Endometrium (tissue), 2 donors: ENCODE measurements around the gene HNRNPUL1.
"Not testable (repeated sequence)": the region's sequence is repeated elsewhere in the genome, so short reads cannot be mapped to it uniquely, and the experiment has no call there.

Source experiments
- FAIRE-seq: peaks from 2 replicates; lab custom pipeline; 2012; peaks lifted over from hg19 to GRCh38; lab: Jason Lieb, UNC
- donor health status: control.
- donor health status: control.

HNRNPUL1 gene

DNA sequence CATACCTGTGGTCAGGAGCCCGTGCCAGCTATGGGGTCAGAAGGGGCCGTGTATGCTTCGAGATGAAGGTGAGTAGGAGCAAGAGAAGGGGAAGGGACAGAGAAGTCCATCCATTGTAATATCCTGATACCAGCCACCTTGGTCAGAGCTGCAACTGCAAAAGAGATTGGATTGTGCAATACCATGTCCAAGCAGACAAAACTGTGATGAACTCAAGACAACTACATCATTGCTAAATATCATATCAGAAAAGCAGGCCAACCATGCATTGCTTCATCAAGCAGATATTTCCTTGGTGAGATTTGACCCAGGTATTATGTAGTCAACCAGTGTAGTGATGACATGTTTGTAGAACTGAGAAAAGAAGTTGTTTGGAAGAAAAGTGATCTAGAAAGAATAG is 12.1 kb downstream of the HNRNPUL1 start:
- no peak for FAIRE-seq

DNA sequence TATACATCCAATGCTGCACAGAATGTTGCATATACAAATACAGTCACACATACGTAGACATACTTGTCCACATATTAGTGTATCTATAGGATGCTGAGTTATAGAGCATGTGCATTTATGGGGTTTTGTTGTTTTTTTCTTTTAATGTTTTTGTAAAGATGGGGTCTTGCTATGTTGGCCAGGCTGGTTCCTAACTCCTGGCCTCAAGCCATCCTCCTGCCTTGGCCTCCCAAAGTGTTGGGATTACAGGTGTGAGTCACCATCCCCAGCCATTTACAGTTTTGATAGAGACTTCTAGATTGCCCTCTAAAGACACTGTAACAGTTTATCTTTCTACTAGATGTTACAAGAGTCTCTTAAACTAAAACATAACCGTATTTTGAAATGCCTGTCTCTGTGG is 14.3 kb downstream of the HNRNPUL1 start:
- no peak for FAIRE-seq

DNA sequence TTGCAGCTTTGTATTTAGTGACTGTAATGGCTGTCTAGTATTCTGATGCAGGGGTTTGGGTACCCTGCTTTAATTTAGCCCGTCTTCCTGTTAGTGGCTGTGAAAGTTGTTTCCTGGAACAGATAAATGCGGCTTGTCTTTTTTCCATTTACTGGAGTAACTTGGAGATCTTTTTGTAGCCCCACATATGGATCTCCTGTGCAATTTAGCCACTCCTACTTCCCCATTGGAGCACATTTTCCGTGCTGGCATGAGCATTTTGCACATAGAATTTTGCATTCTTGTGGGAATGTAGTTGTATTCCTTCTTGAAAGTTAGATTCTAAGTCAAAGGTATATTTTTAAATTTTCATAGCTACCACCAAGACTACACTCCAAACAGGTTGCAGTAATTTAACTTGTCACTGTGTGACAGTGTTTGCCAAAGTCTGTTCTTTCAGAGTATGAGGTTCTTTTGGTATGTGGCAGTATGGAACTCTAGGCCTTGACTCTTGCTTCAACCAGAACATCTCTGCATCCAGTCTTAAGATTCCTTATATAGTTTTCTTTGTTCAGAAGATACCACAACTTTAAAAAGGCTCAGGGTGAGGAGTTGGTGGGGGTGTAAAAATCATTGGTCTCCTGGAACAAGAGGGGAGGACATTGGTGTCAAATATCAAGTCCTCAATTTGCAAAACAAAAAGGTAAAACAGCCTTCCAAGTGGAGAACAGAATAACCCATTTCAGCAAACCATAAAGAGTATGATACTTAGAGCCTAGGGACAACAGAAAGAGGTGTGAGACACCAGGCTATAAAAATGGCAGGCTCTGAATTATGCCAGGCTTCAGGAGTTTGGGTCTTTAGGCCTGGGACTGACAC is 24.7 kb downstream of the HNRNPUL1 start:
- no peak for FAIRE-seq

DNA sequence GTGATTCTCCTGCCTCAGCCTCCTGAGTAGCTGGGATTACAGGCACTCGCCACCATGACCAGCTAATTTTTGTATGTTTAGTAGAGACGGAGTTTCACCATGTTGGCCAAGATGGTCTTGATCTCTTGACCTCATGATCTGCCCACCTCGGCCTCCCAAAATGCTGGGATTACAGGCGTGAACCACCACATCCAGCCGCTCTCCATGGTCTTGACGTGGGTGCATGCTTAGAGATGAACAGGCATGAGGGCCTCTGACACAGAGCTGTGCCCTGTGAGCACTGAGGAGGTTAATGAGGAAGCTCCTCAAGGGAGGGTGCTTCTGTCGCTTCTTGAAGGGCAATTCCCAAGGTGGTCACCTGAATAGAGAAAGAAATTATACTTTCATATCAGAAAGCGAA is 25.6 kb downstream of the HNRNPUL1 start:
- FAIRE-seq: not testable (repeated sequence)

DNA sequence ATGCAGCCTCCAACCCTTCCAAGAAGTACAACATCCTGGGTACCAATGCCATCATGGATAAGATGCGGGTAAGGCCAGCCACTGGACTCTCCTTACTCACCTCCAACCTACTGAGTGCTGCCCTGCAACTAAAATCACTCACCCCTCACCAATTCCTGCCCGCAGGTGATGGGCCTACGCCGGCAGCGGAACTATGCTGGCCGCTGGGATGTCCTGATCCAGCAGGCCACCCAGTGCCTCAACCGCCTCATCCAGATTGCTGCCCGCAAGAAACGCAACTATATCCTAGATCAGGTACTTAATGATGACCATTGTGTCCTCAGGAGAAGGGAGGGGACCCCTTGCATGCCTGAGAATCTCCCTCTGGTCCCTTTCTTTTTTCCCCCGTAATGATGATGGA is 30.2 kb downstream of the HNRNPUL1 start:
- FAIRE-seq: no peak

DNA sequence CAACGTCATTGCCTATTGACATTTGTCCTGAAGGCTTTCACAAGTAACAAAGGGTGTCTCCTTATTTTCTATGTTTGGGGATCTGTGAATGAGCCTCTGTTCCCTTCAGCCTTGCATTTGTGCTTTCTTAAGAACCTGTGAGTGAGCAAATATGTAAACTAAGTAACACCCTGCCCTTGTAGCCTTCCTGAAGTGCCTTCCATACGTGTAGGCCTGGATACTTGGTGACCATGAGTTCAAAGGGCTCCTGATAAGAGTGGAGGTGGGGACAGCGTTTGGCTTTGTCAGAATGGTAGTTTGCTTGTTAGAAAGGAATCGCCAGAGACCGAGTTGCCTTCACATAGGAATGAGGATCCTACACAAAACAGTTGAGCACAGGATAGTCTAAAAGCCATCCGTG is 31.3 kb downstream of the HNRNPUL1 start:
- FAIRE-seq: no peak

DNA sequence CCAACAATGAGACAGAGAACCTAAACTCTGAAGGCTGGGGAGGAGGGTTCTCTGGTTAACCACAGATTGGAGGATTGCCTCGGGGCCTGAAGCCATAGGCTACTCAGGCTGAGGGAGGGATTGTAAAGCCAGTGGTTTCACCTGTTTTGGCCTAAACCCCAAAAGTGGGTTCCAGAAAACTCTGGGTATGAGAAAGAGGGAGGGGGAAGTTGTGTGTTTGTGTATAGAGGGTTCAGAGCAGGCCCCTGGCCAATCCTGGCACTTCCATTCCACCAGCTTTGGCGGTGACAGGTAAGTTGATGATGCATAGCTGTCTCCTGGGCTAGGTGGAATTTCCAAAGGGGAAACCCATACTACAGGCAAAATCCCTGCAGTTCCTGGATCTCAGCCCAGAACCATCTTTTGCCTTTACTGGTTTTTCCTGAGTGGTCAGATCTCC is 32.3 kb downstream of the HNRNPUL1 start:
- FAIRE-seq: no peak

DNA sequence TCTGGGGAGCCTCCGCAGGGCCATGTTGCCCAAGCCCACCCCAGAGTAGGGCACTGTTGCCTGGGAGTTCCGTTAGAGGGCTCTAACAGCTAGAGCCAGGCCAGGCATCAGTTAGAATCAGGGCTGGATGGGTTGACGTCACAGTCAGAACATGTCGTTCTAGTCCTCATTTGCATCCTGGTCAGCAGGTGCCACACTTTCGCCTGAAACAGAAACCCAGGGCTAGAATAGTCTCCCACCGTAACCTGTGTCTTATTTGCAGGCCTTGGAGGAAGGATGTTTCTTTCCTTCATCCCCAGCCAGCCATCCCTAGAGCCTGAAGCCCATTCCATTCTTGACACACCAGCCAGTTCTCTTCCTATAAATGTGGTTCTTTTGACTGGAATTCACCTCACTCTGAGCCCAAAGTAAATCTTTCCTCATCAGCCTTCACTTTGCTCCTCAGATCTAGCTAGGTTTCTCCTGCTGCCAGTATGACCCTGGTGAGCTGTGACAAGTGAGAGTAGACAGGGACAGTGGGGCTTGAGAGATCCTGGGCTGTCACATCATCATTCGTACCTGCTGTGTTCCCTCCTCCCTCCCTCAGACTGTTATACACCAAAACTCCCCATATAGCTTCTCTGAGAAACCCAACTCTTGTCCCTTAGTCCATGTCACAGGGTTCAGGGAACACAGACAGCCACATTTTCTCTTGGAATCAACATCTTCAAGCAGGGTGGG is 33.6 kb downstream of the HNRNPUL1 start:
- FAIRE-seq: no peak

DNA sequence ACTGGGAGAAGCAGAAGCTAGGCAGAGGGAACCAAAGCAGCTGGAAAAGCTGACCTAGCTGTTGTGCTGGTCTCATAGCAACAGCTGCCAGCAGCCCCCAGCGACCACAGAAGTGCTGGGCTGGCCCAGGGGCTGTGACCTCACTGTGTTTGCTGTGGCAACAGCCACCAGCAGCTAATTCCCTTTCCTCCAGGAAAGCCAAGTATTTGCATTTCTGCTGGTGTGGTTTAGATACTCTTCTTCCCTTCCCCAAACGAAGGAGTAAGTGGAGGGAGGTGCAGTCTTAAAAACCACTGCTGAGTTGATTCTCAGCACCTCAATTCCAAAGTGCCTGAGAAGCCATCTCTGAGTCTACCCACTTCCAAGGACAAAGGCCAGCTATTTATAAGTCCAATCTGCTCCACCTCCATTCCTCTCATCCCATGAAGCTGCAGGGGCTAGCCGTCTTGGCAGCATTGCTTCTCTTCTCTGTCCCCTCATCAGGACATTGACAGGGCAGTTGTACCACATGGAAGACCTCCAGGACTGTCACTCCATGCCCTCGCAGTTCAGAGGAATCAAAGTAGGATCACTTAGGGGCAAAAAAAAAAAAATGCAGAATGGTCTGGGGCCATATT is 34.3 kb downstream of the HNRNPUL1 start:
- no peak for FAIRE-seq

DNA sequence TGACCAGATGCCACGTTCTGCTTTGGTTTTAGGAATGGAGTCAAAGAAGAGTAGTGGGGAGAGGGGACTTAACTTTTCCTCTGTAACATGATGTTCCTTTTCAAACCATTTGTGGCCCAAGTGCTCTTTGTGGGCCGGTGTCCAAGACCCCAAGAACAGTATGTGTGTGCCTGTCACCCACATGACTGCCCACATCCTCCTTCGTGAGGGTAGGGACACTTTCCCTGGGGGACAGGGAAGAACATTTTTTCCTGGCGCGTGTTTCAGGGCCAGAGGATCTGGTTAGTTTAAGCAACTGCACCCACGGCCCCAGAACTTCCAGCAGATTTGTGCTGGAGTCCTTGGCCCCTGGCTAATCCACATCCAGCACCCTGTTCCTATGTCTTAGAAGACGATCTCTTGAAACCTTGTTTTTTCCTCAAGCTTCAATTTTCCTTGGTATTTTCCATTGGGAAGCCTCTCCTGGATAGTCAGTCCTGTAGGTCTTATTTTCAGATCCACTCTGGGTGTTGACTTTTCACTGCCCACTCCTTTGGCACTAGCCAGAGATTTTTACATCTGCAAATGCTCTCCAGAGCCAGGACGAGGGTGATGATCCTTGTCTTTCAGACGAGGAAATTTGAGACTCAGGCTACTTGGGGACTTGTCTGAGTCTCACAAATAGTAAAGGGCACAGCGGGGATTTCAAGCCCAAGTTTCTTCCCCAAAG is 35.0 kb downstream of the HNRNPUL1 start:
- FAIRE-seq: no peak

DNA sequence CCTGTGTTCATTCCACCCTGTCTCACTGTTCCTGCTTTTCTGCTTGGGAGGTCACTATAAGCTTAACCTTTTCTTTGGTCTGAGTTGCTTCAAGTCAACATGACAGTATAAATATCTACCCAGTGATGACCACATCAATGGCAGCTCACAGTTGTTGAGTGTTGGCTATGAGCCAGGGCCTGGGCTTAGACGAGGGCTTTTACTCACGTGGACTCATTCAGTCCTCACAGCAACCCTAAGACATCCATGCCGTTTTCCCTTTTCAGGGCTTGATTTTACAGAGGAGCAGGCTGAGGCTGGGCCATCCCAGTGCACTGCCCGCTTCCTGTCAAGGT is 35.5 kb downstream of the HNRNPUL1 start:
- no peak for FAIRE-seq

DNA sequence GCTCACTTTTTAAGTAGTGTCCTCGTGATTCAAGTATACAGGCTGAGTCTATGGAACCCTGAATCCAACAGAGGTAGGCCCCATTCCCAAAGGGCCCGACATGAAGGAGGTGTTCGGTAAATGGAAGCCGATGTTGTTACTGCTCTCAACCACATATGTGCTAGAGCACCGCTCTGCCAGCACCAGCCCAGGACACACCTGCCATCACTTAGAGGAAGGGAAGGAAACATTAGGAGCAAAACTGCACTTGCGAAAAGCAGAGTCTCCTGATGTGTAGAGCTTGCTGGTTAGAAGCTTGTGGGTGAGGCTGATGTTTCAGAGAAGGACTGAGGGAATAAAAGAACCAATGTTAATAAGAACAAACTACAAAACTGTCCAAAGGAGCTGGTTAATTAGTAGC is 36.4 kb downstream of the HNRNPUL1 start:
- no peak for FAIRE-seq

DNA sequence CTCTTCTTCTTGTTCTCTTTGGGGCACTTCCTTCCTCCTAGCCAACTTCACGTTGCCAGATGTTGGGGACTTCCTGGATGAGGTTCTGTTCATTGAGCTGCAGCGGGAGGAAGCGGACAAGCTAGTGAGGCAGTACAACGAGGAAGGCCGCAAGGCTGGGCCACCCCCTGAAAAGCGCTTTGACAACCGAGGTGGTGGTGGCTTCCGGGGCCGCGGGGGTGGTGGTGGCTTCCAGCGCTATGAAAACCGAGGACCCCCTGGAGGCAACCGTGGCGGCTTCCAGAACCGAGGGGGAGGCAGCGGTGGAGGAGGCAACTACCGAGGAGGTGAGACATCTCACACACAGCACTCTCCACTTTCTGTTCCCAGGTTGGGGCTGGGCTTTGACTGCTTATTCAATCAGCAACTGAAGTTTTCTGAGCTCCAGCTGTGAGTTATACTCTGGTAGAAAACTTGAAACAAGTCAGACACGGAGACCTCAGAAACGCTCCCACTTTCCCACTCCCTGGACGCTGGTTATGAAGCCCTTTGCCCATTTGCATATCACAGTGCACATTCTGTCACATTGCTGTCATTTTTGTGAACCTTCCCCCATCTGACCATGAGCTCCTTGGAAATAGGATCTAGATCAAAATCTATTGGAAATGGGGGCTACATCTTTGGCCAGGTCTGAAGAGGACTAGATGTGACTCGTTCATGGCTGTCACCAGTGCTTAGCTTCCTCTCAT is 38.6 kb downstream of the HNRNPUL1 start:
- FAIRE-seq: no peak

DNA sequence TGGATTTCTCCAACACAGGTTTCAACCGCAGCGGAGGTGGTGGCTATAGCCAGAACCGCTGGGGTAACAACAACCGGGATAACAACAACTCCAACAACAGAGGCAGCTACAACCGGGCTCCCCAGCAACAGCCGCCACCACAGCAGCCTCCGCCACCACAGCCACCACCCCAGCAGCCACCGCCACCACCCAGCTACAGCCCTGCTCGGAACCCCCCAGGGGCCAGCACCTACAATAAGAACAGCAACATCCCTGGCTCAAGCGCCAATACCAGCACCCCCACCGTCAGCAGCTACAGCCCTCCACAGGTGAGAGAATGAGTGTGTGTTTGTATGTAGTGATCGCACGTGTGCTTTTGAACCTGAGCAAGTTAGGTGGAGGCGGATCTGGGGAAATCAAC is 39.8 kb downstream of the HNRNPUL1 start:
- FAIRE-seq: no peak

DNA sequence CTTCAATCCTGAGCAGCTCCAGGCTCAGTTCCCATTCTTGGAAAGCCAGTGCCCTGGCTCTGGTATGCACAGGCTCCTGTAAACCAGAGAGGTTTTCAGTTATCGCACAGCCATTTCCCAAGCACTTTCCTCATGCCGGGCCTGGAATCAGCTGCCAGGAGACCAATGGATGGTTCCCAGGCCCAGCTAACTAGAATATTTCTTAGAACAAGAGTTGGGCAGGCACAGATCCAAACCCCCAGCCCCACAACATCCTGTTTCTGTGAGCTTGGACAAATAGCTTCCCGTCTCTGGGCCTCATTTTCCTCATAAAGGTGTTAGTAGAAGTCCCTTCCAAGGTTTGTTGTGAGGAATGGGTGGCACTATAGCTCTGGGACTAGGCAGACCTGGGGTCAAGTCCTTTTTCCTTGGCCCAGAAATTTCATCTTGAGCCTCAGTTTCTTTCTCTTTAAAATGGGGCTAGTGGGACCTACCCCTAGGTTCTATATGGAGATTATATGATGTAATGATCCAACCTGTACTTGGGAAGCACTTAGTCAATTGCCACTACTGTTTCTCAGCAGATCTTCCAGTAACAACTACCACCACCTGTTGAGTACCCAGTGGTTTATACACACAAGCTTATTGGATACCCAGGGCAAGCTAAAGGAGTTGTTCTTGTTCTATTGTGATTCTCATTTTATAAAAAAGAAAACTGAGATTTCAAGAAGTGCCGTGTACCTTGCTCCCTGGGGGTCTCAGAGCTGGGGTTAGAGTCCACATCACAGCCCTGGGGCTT is 40.7 kb downstream of the HNRNPUL1 start:
- no peak for FAIRE-seq

DNA sequence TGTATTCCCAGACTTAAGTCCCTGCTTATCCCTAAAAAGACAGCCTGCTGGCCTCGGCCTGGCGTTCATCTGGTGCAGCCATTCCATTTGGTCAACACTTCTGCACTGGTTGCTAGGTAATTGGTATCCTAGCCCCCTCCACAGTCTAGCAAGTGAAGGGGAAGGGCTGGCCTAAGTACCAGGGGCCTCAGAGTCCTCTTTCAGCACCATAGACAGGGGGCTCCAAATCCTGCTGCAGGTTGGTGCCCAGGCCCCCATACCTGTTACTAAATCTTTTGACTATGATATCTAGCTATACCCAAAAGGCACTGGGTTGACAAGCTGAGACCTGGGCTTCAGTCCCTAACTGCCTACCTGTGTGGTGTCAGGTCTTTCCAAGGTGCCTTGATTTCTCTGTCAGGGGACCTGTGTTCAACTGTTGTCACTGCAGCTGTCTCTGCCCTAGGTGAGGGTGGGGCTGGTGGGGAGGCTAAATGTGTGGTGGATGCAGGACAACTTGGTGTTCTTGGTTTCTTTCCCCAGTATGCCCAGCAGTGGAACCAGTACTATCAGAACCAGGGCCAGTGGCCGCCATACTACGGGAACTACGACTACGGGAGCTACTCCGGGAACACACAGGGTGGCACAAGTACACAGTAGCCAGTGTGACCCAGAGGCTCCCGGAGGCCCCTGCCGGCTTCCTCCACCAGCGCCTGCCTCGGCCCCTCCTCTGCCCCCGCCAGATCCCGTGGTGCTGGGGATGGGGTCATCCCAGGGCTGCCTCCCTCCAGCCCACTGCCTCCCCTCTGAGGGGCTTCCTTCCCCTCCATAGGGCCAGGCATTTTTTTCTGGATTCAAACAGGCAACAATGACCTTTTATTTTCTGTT is 42.0 kb downstream of the HNRNPUL1 start:
- FAIRE-seq: no peak

DNA sequence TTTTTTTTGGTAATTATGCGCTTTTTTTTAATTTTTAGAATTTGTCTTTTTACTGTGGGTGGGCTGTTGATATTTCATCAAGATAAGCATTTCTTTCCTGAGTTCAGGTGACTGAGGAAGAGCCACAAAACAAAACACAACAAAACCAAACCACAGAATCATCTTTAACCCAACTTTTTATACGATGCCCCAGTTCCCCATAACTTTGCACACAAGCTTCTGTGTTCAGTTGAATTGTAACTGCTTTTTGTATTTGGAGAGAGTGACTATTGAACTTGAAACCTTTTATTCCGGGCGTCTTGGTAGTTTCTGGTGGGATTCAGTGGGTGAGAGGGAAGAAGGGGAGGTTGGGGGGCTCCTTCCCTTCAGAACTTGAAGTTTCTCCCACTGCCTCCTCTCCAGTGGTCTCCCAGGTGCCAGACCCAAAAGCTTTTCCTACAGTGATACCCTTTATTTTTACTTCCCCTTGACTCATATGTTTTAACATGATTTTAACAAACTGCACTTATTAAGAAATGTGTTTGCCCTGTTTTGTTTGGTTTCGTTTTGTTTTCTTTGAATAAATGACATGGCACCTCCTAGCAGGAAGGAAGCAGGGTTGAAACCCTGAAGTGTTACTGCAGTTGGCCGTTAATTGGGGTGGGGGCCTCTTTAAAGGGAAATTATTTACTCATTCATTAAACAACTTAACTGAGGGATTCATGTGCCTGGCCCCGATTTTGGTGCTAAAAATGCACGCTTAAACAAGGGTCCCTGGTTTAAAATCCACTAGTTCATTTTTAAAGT is 43.1 kb downstream of the HNRNPUL1 start:
- FAIRE-seq: no peak

DNA sequence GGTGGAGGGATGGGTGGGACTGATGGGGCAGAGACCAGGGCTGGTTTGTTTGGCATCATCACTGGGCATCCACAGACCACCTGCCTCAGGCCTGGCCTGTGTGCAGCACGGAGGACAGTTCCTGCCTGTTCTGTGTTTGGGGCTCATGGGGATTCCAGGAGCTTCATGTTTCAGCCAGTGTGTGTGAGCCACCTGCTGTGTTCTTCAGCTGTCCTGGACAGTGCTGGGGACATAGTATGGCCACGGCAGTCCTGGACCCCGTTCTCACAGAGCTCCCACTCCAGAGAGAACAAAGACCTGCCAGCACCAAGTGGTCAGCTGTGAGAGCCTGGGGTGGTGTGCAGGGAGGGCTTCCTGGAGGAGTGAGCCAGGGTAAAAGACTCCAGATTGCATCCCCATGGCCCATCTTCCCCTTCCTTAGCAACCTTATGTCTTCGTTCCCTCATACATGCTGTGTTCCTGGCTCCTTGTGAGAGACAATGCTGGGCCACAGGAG is 43.8 kb downstream of the HNRNPUL1 start:
- FAIRE-seq: no peak
